HG03175 (cell line): Measurements from ENCODE around the gene PAFAH1B2.
"Not testable (repeated sequence)": the region's sequence is repeated elsewhere in the genome, so short reads cannot be mapped to it uniquely, and the experiment has no call there.

ENCODE experiments used
- ATAC-seq: cut with Tn5 transposase; IDR thresholded peaks from one replicate; pipeline ENCODE4 v1.9.1; 2021; ENCODE audit warnings: mild to moderate bottlenecking, moderate library complexity; ENCODE audit not compliant: unreplicated experiment

Gene PAFAH1B2

DNA sequence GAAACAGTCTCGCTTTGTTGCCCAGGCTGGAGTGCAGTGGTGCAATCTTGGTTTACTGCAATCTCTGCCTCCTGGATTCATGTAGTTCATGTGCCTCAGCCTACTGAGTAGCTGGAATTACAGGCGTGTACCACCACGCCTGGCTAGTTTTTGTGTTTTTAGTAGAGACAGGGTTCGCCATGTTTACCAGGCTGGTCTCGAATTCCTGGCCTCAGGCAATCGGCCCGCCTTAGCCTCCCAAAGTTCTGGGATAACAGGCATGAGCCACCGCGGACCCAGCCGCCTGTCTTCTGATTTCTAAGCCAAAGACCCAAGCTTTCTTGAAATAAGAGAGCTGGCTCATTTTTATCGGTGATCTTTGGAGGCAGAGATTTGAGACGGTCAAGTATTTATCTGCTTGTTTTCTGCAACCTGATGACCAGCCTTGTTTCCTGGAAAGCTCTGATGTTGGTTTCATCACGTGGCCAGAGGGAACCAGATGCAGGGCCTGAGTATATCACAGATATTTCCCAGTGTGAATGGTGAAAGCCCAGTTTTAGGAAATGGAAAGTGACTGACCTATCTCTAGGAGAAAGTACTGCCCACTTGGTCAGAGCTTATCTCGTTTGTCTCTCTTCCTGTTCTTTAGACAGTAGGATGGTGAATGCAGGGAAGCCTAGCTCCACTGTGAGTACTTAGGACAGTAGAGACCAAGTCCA is 28.8 kb downstream of the PAFAH1B2 start:
- ATAC-seq = no peak

DNA sequence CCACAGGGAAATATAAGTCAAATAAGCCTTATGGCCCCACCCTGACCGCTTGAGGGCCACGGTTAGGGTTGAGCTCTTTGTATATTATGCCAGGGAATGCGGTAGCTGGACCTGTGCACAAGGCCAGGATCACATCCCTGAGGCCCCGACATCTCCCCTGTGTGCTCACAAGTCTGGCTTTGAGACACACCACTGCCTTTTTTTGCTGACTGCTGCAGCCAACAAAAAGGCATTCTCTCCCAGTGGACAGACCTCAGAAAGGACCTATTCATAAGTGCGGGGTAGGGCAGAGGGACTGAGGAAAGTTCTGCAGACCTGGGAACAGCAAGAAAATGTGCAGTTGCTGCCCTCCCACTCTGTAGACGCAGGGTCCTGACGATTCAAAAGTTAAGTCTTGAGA is 31.0 kb downstream of the PAFAH1B2 start:
- no peak for ATAC-seq

DNA sequence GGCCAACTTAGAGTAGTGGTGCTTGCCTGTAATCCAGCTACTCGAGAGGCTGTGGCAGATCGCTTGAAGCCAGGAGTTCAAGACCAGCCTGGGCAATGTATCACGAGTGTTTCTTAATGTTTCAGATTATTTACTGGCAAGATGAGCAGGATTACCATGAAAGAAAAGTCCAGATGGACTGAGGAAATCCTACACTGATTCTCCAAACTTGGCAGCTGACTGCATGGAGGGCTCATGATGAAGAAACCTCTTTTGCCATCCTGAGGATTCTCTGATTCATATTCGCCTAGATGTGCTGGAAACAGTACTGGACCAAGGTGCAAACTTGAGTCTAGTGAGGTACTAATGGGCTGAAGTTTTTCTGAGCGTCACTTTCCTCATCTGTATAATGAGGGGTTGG is 31.7 kb downstream of the PAFAH1B2 start:
- no peak for ATAC-seq

DNA sequence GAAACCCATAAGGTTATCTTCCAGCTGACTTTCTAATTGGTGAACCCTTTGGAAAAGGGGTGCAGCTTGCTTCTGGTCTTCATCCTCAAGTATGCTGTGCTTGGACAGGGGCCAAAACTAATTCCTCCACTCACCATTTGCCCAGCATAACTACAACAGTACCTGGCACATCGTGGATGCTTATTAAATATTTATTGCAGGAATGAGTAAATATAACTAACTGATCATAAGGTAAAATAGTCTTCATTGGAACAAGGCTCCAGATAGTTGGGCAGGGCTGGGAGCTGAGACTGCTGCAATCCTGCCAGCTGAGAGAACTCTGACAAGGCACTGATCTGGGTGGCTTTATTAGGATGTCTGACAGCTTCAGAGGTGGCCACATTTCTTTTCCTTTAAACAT is 32.1 kb downstream of the PAFAH1B2 start:
- ATAC-seq = no peak

DNA sequence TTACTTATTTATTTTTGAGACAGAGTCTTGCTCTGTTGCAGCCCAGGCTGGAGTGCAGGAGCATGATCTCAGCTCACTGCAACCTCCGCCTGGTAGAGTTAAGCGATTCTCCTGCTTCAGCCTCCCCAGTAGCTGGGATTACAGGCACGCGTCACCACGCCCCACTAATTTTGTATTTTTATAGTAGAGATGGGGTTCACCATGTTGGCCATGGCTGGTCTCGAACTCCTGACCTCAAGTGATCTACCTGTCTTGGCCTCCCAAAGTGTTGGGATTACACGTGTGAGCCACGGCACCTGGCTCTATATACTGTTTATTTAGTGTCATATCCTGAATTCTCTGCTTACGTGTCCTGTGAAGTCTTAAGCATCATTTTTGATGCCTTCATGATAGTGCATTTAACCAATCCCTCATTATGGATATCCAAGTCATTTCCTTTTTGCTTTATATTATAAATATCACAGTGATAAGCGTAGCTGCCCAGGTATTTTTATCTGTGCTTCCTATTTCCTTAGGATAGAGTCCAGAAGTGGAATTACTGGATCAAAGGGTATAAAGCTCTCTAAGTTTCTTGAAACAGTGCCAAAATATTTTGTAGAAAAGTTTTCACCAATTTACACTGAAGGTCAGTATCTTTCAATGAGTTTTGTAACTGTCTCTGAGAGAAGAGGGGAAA is 33.6 kb downstream of the PAFAH1B2 start:
- no peak for ATAC-seq

DNA sequence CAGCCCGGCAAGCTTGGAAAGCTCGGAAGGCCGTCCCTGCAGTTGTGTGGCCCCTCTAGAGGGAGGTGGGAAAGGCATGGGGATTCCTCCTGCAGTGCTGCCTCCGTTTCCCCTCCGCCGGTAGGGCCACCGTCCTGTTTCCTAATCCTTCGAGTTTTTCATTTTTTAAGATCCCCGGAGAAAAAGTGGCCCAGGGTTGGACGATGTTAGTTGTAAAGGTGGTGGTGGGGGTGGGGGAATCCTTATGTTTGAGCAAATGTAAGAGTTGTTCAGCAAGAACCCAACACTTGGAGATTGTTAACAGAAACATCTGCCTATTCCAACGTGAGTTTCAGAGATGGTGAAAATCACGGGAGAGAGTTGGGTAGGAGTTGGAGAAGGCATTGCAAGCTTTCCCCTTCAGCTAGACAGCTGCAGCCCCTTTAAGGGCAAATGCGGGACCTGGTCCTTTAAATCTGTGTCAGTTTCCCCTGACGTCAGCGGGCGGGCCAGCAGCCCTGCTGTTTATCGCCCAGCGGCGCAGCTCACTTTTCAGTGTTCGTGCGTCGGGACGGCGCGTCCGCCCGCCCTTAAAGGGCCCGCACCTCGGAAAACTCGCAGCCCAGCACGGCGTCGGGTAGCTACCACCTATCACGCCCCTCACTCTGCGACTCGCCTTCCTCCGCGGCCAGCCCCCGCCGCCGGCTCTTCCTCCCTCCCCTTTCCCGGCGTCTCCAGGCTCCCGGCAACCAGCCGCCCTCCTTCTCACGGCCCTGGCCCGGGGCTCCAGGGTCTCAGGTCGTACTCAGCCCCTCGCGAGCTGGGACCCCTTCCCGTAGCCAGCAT is 34.3 kb downstream of the PAFAH1B2 start, which contains the start of gene SIDT2:
SIDT2 (plus strand) TSS at position 534 of the 825 bp plus-strand sequence. CDS start 521 bp downstream, outside the sequence.
- peak; percentile 91 for ATAC-seq

DNA sequence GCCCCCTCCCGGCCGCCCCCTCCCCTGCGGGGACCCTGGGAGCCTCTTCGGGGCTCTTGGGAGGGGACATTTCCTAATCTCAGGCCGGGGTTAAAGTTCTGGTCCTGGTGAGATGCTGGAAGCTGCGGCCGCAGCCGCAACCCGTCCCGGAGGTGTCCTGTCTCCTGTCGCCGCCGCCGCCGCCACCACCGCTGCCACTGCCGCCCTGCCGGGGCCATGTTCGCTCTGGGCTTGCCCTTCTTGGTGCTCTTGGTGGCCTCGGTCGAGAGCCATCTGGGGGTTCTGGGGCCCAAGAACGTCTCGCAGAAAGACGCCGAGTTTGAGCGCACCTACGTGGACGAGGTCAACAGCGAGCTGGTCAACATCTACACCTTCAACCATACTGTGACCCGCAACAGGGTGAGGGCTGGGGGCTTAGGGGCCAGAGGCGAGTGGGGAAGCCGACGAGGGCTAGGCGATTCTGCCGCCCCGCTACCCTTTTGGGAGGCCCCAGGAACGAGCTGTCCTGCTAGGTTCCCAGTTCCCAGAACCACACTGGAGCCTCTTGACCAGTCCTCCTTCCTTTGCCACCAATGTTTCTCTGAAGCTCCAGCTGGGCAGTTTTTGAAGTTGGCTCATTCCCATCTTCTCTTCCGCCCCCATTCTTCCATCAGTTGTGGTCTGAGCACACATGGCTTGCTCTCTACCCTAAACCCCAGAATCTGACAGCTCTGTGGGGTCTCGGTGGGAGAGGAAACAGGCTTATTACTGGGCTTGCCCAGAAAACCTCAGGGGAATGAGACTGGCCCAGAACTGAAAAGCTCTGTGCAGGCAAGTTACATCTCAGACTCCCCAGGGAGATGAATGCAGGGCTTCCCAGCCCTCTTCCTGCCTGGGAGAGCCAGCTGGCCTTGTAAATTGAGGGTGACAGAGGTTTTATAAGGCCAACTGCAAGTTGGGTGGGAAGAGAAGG is 35.2 kb downstream of the PAFAH1B2 start:
- ATAC-seq = peak; percentile 36

DNA sequence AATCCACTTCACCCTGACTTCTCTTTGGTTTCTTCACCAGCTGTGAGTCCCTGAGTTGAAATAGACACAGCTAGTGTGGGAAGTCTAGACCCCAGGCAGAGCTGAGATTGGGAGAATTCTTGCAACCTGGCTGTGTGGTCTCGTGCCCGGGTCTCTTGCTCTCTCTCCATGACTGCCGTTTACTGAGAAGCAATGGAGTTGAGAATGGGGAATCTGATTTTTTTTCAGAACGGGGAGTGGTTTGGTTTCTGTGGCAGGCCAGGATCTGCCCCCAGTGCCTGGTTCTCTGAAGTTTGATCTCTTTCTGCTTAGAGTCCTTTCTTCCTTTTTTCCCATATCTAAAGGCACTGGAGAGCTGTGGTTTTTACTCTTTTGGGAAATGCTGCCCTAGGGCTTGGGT is 35.9 kb downstream of the PAFAH1B2 start:
- ATAC-seq = no peak

DNA sequence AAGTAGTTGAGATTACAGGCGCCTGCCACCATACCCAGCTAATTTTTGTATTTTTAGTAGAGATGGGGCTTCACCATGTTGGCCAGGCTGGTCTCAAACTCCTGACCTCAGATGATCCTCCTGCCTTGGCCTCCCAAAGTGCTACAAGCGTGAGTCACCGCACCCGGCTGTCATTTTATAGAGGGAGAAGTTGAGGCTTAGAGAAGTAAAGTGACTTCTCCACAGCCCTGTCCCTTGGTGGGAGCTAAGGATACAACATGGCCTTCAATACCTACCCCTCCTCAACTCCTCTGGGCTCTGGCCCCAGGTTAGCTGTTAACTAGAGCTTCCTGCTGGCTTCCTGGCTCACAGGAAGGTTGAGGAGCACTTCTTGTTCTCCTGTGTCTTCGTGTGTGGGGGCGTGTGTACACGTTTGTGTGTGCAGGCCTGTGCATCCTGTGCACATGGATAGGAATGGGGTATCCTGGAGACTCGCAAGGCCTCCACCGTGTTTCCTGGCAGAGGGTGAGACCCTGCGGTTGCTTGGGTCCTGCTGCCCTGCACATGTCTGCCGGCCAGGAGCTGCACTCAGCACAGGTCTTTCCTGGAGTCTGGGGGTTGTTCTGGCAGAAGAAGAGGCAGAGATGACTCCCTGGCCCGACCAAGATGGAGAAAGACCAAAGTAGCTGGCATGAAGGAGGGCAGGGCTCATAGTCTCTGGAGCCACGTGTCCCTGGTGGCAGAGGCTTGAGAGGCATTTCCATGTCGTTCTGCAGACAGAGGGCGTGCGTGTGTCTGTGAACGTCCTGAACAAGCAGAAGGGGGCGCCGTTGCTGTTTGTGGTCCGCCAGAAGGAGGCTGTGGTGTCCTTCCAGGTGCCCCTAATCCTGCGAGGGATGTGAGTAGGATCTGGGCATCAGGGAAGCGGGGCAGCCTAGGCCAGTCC is 36.8 kb downstream of the PAFAH1B2 start:
- peak; percentile 30 for ATAC-seq

DNA sequence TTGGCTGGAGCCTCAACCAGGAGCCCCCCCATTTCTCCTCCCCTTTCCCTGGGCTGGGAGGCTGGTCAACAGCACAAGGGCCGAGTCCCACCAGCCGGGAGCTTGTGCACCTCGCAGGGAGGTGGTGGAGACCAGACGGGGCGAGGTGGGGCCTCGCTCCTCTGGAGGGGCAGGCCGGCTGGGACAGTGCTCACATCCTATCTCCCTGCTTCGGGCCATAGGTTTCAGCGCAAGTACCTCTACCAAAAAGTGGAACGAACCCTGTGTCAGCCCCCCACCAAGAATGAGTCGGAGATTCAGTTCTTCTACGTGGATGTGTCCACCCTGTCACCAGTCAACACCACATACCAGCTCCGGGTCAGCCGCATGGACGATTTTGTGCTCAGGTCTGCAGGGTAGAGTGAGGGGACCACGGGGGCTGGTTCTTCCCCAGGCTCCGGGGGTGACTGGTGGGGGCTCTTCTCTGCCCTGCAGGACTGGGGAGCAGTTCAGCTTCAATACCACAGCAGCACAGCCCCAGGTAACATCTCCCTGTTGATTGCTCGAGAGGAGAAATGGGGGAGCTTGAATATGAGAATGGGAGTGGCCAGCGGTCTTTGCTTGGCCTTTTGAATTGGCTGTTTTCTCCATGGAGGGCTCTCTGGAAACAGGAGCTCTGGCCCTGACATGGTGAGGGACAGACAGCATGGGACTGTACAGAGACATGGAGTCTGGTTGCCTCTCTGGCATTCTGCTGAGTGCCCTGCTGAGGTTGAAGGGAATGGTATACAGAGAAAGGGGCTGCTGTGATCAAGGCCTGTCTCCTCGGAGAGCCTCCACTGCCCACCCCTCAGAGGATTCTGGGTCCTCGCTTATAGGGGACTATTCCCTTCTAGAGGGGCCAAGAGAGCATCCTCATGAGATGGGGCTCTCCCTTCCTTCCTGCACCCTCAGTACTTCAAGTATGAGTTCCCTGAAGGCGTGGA is 37.8 kb downstream of the PAFAH1B2 start:
- ATAC-seq = no peak

DNA sequence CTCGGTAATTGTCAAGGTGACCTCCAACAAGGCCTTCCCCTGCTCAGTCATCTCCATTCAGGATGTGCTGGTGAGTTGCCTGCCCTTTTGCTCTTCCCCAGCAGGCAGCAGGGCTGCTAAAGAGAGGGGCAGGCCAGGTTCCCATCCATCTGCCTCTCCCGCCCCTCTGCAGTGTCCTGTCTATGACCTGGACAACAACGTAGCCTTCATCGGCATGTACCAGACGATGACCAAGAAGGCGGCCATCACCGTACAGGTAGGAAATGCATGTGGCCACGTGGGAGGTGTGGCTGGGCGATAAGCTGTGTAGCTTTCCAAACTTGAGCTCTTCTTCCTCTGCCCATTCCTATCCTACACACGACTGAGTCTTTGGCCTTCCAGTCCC is 38.5 kb downstream of the PAFAH1B2 start:
- ATAC-seq = no peak

DNA sequence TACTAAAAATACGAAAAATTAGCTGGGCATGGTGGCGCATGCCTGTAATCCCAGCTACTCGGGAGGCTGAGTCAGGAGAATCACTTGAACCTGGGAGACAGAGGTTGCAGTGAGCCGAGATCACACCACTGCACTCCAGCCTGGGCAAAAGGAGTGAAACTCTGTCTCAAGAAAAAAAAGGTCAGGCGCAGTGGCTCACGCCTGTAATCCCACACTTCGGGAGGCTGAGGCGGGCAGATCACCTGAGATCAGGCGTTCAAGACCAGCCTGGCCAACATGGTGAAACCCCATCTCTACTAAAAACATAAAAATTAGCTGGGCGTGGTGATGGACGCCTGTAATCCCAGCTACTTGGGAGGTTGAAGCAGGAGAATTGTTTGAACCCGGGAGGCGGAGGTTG is 39.1 kb downstream of the PAFAH1B2 start:
- ATAC-seq = not testable (repeated sequence)

DNA sequence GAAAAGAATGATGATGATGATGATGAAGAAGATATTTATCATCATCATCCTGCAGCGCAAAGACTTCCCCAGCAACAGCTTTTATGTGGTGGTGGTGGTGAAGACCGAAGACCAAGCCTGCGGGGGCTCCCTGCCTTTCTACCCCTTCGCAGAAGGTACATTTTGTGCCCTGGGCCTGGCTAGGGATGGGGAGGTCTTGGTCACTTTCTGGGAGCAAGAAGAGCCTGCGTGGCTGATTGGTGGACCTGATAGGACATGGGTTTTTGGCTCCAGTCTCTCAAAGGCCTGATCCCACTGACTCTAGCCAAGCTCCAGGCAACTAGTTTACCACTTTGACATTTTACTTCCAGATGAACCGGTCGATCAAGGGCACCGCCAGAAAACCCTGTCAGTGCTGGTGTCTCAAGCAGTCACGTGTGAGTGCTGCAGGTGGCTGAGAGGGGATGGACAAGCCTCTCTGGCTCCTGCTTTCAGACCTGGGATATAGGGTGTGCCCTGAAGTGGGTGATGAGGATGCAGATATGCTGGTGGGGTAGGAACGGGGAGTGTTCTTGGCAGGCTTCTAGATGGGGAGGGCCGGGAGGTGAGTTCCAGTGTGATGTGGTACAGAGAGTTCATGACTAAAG is 39.8 kb downstream of the PAFAH1B2 start:
- no peak for ATAC-seq

DNA sequence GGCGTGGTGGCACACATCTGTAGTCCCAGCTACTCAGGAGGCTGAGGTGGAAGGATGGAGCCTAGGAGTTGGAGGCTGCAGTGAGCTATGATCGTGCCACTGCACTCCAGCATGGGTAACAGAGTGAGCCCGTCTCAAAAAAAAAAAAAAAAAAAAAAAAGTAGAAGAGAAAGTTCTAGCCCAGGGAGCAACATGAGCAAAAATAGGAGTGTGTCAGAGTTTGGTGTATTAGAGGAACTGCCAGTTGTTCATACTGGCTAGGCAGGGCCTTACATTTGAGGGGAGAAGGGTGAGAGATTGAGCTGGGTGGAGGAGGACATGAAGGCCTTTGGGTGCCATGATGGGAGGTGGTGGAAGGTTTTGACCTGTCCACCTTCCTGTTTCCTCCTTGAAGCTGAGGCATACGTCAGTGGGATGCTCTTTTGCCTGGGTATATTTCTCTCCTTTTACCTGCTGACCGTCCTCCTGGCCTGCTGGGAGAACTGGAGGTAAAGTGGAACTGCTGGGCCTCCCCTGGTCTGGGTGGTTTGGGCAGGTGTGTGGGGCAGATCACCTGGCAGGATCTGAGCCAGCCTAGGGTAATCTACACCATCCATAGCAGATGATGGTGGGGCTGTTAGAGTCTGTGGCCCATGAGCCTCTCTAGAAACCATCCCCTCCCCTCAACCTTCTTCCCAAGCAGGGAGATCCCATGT is 41.8 kb downstream of the PAFAH1B2 start:
- ATAC-seq = no peak

DNA sequence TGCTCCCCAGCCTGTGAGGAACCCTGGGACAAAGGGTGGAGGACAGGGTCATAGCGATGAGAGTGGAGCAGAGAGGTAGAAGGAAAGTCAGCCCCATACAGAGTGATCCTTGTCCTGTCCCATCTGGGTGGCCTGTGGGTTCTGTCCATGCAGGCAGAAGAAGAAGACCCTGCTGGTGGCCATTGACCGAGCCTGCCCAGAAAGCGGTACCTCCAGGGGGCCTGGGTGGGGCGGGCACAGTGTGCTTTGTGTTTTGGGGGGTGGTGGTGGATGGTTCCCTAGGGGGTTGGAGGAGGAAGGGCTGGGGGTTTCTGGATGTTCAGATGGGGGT is 42.3 kb downstream of the PAFAH1B2 start:
- no peak for ATAC-seq

DNA sequence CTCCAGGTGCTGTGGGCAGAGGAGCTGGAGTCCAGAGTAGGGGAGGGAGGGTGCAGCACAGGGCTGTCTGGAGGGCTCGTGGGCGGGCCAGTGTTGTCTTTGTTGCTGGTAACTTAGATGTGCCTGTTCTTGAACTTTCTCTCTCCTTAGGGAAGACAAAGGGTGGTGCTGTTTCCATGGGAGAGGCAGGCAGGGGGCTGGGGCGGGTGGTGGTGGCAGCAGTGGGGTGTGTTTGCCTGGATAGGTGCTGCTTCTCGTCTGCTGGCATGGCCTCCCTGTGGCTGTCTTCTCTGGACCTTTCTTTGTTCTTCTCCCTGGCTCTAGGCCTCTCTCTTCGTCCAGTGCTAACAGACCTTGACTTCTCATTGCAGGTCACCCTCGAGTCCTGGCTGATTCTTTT is 42.9 kb downstream of the PAFAH1B2 start:
- no peak for ATAC-seq

DNA sequence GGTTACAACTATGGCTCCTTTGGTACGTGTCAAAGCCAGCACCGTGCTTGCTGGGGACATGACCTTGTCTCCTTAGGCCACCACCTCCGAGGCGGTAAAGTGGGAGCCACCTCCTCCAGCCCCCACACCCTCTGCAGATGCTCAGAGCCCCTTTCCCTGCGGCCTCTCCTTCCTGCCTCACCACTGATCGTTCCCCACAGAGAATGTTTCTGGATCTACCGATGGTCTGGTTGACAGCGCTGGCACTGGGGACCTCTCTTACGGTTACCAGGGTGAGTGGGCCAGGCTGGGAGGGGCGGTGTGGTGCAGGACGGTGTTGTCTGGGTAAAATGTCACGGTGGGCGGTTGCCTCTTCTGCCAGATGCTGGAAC is 43.3 kb downstream of the PAFAH1B2 start:
- ATAC-seq = no peak
